T-helper 17 cell (primary cell): ENCODE results near the gene RAB1A. TPM values are rescaled to one million over a fixed set of nuclear protein-coding genes. Genes with fewer than 3 reads are reported as not detected.

Source experiments
- ATAC-seq: fragments of 150-1000 bp; cut with Tn5 transposase; 2 replicates; pipeline ENCODE4 v1.10.0; 2021; ENCODE audit warnings: mild to moderate bottlenecking, moderate library complexity
- DNase-seq, 3 donors: peaks; one replicate each; pipeline versions ENCODE4 v3.0.0 to v3.0.0-alpha.2; 2020 to 2021
- H3K9me3 ChIP-seq: one replicate; pipeline ENCODE4 v1.7.0; 2013; ENCODE audit warnings: low read length, mild to moderate bottlenecking; ENCODE audit not compliant: control insufficient read depth, poor library complexity, severe bottlenecking
- H3K27ac Mint-ChIP-seq: one replicate; pipeline ENCODE4 v1.8.0; 2022; ENCODE audit warnings: mild to moderate bottlenecking, moderate library complexity, mixed read lengths
- H3K27me3 Mint-ChIP-seq: one replicate; pipeline ENCODE4 v1.8.0; 2022; ENCODE audit warnings: mixed read lengths
- H3K36me3 Mint-ChIP-seq: one replicate; pipeline ENCODE4 v1.8.0; 2022; ENCODE audit warnings: low read depth, mixed read lengths
- H3K4me1 Mint-ChIP-seq: one replicate; pipeline ENCODE4 v1.8.0; 2022; ENCODE audit warnings: mild to moderate bottlenecking, mixed read lengths
- H3K4me3 Mint-ChIP-seq: one replicate; pipeline ENCODE4 v1.8.0; 2022; ENCODE audit warnings: mild to moderate bottlenecking, moderate library complexity, mixed read lengths
- total RNA-seq, 4 donors: library from RNA in 2 of 4; stranded (reverse) in 2 of 4; gene quantifications; one replicate each; pipeline ENCODE4 v1.2.3 and lab custom pipeline; 2022 to 2026

Gene RAB1A
- total RNA-seq, 2 donors from 2014 or later, result 65.2 to 78.1 TPM

DNA sequence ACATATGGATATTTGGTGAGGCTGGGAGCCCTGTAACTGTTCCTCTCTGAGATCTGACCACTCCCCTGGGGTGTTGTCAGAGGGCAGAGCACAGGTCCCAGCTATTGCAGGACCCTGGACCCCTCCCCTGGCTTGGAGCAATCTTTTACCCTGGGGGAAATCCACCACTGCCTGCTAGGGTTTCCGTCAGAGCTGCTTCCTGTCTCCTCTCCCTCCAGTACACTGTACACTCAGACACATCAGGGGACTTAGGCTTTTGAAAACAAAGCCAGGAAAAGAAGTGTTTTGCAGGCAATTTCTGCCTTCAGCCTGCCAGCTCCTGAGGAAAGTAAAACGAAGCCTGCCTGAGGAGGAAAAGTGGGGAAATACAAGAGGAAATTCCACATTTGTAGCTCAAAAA lies 86.9 kb downstream of the RAB1A start:
- ATAC-seq (no peak), DNase-seq (no peak)
- no peaks in the 10 kb centered on the region for H3K27me3 Mint-ChIP-seq
- H3K27ac Mint-ChIP-seq, result no peak overlapping the region
- H3K4me3 Mint-ChIP-seq, result no peak overlapping the region
- no peaks in the 10 kb centered on the region for H3K9me3 ChIP-seq
- H3K4me1 Mint-ChIP-seq, result peaks cover 9% of the 10 kb centered on the region
- peaks cover 6% of the 10 kb centered on the region for H3K36me3 Mint-ChIP-seq

DNA sequence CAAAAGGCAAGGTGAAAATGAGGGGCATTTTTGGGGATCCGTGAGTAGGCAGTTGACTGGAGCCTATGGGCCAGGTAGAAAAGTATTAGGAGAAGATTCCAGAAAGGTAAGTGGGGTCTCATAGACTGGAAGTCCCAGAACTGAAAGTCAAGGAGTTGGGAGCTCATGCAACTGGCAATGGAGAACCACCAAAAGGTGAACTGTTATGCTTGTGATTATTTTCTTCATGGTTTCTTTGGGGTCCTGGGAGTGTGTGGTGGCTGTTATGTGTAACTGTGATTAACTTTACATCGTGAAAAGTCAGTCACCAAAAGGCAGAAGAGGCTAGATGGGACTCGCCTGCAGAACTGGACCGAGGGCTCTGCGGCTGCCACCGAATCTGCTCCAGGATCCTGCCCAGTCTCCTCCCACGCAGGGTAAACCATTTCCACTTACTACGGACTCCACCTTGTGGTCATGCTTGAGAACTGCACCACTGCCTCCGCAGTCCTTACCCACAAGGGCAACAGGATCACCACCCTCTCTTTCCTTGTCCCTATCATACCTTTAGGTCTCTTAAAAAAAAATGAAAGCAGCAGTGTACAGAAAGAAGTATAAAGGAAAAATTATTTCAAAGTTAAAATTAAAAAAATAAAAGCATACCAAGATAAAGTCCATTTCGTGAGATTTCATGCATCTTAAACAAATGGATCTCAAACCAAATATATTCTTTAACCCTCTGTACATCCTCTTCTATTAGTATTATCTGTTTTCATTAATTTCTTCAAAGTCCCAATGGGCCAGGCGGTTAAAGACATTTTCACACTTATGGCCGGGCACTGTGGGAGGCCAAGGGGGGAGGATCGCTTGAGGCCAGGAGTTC lies 89.3 kb downstream of the RAB1A start:
- H3K27ac Mint-ChIP-seq, result no peak overlapping the region
- ATAC-seq (peak; percentile 100), DNase-seq (peak; percentile 48 to 66 (median 57))
- H3K4me3 Mint-ChIP-seq, result no peak overlapping the region
- no peaks in the 10 kb centered on the region for H3K9me3 ChIP-seq
- H3K4me1 Mint-ChIP-seq, result peaks cover 9% of the 10 kb centered on the region
- H3K36me3 Mint-ChIP-seq, result peaks cover 6% of the 10 kb centered on the region
- no peaks in the 10 kb centered on the region for H3K27me3 Mint-ChIP-seq

DNA sequence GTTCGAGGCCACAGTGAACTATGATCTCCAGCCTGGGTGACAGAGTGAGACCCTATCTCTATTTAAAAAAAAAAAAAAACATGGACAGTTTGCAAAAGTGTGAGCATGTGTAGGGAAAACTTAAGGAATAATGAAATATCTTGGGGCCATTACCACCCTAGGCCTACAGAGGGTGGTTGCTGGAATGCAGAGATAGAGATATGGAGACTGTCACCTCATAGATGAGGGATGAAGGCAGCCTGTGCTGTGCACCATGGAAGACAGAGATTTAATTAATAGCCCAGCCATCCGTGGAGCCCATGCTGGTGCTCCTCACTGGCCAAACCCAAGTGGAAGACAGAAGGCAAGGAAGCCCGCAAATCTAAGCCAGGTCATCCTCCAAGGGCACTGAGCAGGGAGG lies 90.3 kb downstream of the RAB1A start:
- peaks cover 9% of the 10 kb centered on the region for H3K4me1 Mint-ChIP-seq
- no peak overlapping the region for H3K27ac Mint-ChIP-seq
- DNase-seq (no peak), ATAC-seq (no peak)
- H3K27me3 Mint-ChIP-seq, result no peaks in the 10 kb centered on the region
- H3K36me3 Mint-ChIP-seq, result peaks cover 6% of the 10 kb centered on the region
- no peak overlapping the region for H3K4me3 Mint-ChIP-seq
- no peaks in the 10 kb centered on the region for H3K9me3 ChIP-seq

DNA sequence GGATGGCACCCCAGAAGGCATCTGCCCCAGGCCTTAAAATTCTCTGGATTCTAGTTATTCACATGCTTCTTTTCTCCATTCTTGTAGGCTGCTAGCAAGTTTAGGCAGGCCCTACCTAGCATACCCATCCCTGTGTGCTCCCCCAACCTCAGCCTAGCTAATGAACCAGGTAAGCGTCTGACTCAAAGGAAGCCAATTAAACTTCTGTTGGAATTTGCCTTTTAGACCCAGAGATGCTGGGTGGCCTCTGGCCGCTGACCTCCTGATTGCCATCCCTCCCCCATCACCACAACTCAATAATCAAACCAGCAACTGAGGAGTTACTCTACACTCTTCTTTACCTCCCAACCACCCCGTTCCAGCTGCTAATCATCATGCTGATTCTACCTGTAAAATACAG lies 92.7 kb downstream of the RAB1A start:
- Mint-ChIP-seq H3K27ac (no peak overlapping the region), H3K36me3 (peaks cover 7% of the 10 kb centered on the region), H3K4me1 (peaks cover 17% of the 10 kb centered on the region), H3K27me3 (no peaks in the 10 kb centered on the region), H3K4me3 (no peak overlapping the region)
- ATAC-seq, result no peak
- no peak for DNase-seq
- H3K9me3 ChIP-seq, result no peaks in the 10 kb centered on the region

Other genes starting within 250 kb of the RAB1A start
- 1 to 10 TPM; 1.7 to 8.0 TPM for gene SLC1A4, start 140.7 kb downstream of the RAB1A start, total RNA-seq
- 10 to 100 TPM; 13.6 to 22.5 TPM for gene CEP68, start 73.7 kb downstream of the RAB1A start, total RNA-seq
- gene ACTR2, start 97.7 kb upstream of the RAB1A start, total RNA-seq, result 100 to 1,000 TPM; 220 to 243 TPM